ENCODE data around the gene SLC2A11.

GRCh38 chr22:23877566-23877965 lies 19.9 kb downstream of the SLC2A11 start:
- TF ChIP-seq POLR2A (IDR thresholded peaks at IDR 0.05; ENCODE audit: low read length): no peak
- no peak for TF ChIP-seq GATA1 (IDR thresholded peaks at IDR 0.05; ENCODE audit: low read depth, low read length)
